CD4-positive, alpha-beta T cell treated with Interleukin-10 for 1 hour (primary cell): Measurements from ENCODE around the gene EREG.

Experiments used
- DNase-seq: peaks from one replicate; pipeline ENCODE4 v3.0.0-alpha.2; 2020

The EREG gene

DNA sequence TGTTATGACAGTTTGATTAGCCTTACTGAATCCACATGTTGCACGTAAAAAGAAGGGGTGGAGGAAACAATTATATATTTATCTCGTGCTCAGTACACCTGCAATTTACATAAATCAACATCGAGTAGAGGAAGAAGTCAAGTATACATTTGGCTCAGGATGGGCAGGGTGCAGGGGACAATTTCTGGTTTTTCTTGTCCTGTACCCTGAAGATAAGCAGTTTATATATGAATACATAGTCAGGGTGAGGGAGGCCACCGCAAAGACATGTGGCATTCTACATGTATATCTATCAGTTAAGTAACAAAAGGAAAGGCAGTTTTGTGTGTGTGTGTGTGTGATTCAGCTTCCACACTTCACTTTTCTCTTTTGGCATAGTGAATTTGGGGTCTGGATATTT, 11.1 kb upstream of the EREG start:
- no peak for DNase-seq

GRCh38 chr4:74357965-74358364, 7.0 kb upstream of the EREG start:
- DNase-seq: no peak

DNA sequence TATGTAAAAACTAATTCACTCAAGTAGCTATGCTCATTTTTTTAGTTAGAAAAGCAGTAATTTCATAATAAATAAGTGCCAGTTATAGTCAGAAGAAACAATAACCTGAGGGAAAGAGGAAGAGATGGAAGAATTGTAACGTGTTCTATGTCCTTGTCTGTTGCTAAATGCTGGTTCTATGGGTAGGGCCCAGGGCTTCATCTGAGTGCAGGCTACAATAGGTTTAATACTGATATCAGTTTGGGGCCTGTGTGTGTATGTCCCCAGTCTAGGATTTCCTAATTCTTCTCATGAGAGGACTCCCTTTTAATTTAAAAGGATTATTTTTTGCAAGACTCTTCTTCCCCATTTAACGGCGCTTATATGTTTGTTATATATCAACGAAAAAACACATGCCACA, 3.3 kb upstream of the EREG start:
- no peak for DNase-seq

- DNase-seq: no peak
These were observed 2.6 kb upstream of the EREG start for GRCh38 chr4:74362347-74362746.

DNA sequence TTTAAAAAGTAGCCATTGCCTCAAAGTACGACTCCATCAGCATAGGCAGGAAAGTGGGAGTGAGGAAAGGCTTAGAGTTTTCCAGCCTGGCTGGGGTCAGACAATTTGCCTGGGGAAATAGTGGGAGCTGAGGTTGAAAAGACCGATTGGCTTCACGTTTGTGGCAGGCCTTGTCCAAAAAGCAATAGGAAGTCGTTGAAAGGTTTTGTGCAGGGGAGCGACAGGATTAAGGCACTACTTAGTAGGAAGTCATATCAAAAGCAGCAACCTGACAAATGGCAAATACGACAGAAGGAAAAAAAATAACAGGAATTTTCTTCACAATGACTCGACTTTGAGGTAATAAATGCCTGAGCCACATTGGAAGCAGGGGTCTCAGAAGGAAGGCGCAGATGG, 691 bp upstream of the EREG start:
- DNase-seq: no peak

- DNase-seq: no peak
These were observed 816 bp downstream of the EREG start for GRCh38 chr4:74365761-74366160.

DNA sequence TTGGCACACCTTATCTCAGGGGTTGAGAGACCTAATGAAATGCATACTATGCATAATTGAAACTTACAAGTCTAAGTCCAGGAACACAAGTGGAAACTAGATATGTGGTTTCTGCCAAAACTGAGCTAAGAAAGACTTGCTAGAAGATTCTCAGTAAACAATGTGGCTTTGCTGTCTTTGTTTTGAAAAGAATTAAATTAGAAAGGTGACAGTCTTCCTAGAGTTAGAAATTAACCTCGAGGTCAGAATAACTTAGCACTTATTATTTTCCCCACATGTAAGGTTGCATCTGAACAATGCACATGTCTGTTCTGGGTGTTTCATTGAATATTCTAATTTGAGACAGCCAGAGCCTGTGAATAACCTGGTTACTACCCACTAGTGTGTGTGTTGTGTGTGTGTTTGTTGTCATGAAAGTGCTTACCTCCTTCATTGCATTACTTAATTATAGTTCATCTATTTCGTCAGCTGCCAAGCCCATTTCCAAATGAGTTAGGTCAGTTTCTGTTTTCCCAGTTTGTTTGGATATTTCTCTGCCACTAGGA, 1.5 kb downstream of the EREG start:
- no peak for DNase-seq

DNA sequence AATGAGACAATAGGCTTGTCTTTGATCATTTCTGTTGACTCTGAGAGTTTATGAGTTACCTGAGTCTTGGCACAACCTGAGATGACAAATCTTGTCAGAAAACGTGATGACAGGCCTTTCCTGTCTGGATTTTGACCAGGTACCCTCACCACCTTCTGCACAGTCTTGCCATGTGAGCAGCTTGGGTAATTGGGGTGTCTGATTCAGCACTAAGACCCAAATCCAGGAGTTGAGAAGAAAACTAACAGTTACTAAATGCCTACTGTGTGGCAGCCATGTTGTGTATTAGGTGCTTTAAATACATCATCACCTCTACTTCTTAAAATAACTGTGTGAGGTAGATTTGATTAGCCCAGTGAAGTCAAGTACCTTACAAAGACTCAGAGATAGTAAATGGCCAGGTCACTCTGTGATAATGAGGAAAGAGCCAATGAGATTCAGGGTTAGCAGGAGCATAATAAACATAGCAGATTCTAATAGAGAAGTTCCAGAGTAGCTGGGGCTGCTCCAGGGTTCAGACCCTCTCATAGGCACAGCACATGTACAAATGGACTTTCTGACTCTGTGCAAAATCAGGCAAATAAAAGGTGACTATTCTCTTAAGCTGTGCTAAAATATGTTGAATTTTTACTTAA, 2.8 kb downstream of the EREG start:
- DNase-seq: no peak

DNA sequence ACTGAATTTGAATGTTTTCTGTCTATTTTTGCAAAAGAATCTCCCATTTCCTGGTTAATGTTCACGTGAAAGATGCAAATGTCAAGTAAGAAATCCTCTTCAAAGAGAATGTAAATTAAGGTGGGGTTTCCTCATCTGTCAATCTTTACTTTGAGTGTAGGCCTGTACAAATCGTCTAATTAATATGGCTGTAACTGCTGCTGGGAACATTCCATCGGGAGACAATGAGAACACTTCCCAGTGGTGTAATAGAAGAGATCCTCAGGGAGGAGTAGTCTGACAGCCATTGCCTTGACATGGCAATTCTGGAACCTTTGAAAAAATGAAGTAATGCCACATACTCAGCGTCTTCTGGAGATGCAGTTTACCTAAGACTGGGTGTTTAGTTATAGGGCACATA, 3.7 kb downstream of the EREG start:
- DNase-seq: no peak

DNA sequence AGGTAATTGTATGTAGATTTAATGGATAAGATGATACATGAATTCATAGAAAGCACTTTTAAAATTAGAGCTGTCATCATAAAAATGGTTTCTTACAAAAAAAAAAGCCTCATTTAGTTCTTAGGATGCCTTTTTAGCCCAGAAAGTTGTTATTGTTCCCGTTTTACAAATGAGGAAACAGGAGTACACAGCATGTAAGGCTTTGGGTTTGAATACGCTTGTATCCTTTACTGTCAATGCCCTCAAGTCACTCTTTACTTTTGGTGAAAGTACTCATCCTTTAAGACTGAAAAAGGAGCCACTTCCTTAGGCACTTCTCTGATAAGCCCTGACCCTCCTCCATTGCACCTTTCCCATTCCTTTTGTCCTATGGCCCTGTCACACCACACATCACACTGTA, 4.9 kb downstream of the EREG start:
- DNase-seq: no peak

DNA sequence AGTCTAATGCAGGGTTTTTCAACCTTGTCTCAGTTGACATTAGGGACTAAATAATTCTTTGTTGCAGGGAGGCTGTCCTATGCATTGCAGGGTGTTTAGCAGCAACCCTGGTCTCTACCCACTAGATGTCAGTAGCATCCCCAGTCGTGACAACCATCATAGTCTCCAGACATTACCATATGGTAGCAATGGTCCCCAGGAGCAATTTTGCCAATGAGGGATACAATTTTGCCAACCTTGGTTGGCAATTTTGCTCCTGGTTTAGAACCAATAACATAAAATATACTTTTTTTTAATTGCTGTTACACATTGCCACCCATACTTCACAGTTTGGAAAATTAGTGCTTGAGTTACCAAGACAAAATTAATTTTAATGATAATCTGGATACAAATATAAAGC, 6.0 kb downstream of the EREG start:
- peak; percentile 40 for DNase-seq

GRCh38 chr4:74374128-74374527, 9.2 kb downstream of the EREG start:
- DNase-seq: no peak

- peak; percentile 10 for DNase-seq
These were observed 9.8 kb downstream of the EREG start for GRCh38 chr4:74374561-74375327.

DNA sequence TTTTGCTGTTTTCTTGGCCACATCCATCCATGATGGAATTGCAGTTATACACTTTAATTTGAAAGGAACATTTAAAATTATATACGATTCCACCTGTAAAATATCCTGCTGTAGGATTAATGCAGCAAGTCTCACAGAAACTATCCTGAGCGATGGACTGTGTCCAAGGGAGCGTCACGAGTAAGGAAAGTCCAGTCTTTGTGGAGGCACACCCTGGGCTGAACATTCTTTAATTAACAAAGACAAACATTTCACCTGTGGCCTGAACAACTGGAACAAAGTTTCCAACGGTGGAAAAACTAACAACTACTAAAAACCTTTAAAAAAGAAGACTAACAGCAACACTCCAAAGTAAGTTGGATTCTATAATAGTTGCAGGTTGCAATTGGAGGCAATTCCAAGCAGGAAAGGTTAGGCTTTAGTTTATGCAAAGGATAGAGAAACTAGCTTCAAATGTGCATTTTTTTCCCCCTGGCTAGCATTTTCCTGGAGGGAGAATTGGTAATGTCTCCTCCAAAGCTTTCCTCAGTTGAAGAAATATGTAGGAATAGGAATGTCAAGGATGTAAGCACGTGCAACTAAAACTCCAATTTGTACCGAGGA, 11.0 kb downstream of the EREG start:
- DNase-seq: no peak

- peak; percentile 41 for DNase-seq
These were observed 12.0 kb downstream of the EREG start for GRCh38 chr4:74376888-74377483.

GRCh38 chr4:74377714-74378113, 12.8 kb downstream of the EREG start:
- no peak for DNase-seq

DNA sequence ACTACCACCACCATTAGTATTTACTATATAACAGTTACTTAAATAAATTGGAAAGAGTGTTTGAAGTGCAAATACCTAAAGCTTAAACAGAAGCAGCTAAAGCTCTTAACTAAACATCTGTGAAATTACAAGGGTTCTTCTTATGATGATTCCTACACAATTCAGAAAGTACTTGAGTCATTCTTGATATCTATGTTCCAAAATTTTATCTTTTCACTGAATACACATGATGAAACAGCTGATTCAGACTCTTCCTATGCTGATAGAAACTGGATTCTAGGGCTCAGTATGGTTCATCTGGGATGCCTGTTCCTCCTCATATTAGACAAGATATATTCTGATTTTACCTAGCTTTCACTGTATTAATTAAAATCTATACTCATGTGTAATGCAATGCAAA, 13.6 kb downstream of the EREG start:
- DNase-seq: no peak

GRCh38 chr4:74379912-74380311, 15.0 kb downstream of the EREG start:
- DNase-seq: no peak

GRCh38 chr4:74385386-74385785, 20.4 kb downstream of the EREG start:
- DNase-seq: no peak

DNA sequence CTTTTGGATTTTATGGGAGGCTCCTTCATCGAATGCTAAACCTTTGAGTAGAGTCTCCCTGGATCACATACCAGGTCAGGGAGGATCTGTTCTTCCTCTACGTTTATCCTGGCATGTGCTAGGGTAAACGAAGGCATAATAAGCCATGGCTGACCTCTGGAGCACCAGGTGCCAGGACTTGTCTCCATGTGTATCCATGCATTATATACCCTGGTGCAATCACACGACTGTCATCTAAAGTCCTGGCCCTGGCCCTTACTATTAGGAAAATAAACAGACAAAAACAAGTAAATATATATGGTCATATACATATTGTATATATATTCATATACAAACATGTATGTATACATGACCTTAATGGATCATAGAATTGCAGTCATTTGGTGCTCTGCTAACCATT, 21.2 kb downstream of the EREG start:
- DNase-seq: no peak

- no peak for DNase-seq
These were observed 22.8 kb downstream of the EREG start for GRCh38 chr4:74387790-74388189.

DNA sequence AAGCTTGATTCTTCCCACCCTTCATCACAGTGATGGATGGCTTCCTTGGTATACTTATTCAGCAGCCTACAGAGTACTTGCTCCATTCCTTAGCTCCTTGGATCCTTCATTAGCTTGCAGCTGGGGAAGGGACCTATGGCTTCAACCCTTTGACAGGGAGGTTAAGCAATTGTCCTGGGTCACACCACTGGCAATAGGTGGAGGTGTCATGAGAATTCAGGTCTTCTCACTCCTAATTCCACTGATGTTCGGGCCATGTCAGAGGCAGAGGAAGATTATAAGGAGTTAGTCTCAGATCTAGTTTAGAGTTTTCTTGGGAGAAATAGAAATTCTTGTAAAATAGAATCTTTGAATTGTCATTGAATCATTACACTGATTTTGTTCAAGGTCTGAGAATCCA, 24.5 kb downstream of the EREG start:
- no peak for DNase-seq

- no peak for DNase-seq
These were observed 25.7 kb downstream of the EREG start for GRCh38 chr4:74390677-74391076.

DNA sequence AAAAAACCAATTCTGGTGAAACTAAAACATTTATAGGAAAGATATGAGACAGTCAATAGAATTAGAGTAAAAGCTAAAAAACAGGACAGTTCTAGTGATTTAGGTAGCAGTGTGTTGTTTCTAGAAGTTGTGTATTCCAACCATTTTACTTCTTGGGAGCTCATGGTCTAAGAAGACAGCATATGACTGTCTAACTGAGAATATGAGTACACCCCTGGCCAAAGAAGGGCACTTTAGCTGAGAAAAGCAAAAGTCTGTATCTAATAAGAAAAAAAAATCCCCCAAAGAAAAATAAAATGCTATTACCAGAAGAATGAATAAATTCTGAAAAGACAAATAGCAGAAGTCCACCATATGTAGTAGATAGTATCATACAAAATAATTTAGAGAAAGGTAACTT, 26.4 kb downstream of the EREG start:
- DNase-seq: no peak
